HUES48 (cell line): Measurements from ENCODE around the gene CLIP1.
A peak's percentile ranks its signal among the peaks of the same experiment; 100 is the strongest.
"Not testable (repeated sequence)": the region's sequence is repeated elsewhere in the genome, so short reads cannot be mapped to it uniquely, and the experiment has no call there.

ENCODE experiments used
- H3K27ac ChIP-seq: one replicate; pipeline ENCODE4 v1.7.0; 2013; ENCODE audit warnings: low read depth, low read length, inconsistent platforms
- H3K27me3 ChIP-seq: 2 replicates; pipeline ENCODE4 v1.6.1; 2013; ENCODE audit warnings: mild to moderate bottlenecking, low read length; ENCODE audit not compliant: control insufficient read depth, insufficient read depth
- H3K36me3 ChIP-seq: 2 replicates; pipeline ENCODE4 v1.6.1; 2013; ENCODE audit warnings: low read length; ENCODE audit not compliant: control insufficient read depth, insufficient read depth
- H3K4me1 ChIP-seq: 2 replicates; pipeline ENCODE4 v1.6.1; 2013; ENCODE audit warnings: mild to moderate bottlenecking, low read length; ENCODE audit not compliant: control insufficient read depth, insufficient read depth
- H3K4me3 ChIP-seq: 2 replicates; pipeline ENCODE4 v1.5.1; 2013; ENCODE audit warnings: mild to moderate bottlenecking, low read depth, low read length
- H3K9ac ChIP-seq: 2 replicates; pipeline ENCODE4 v1.6.1; 2013; ENCODE audit warnings: mild to moderate bottlenecking, low read depth, low read length, moderate library complexity
- H3K9me3 ChIP-seq: 2 replicates; pipeline ENCODE4 v1.6.1; 2013; ENCODE audit warnings: low read length; ENCODE audit not compliant: control insufficient read depth, insufficient read depth

The CLIP1 gene

DNA sequence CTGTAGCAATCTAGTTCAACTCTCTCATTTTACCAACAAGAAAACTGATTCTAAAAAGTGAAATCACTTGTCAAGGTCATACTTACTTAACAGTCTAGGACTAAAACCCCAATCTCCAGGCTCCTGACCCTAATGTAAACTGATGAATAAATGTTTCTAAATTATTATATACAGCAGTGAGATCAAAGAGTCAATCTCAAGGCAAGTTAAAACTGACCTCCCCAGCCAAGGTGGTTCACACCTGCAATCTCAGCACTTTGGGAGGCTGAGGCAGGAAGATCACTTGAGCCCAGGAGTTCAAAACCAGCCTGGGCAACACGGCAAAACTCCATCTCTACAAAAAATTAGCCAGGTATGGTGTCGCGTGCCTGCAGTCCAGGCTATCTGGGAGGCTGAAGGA lies 15.3 kb downstream of the CLIP1 start:
- no peaks in the 10 kb centered on the region for H3K9me3 ChIP-seq
- H3K36me3 ChIP-seq, result no peaks in the 10 kb centered on the region
- no peaks in the 10 kb centered on the region for H3K4me1 ChIP-seq
- H3K9ac ChIP-seq, result no peak overlapping the region
- no peak overlapping the region for H3K27ac ChIP-seq
- H3K27me3 ChIP-seq, result no peaks in the 10 kb centered on the region
- H3K4me3 ChIP-seq, result no peak overlapping the region

DNA sequence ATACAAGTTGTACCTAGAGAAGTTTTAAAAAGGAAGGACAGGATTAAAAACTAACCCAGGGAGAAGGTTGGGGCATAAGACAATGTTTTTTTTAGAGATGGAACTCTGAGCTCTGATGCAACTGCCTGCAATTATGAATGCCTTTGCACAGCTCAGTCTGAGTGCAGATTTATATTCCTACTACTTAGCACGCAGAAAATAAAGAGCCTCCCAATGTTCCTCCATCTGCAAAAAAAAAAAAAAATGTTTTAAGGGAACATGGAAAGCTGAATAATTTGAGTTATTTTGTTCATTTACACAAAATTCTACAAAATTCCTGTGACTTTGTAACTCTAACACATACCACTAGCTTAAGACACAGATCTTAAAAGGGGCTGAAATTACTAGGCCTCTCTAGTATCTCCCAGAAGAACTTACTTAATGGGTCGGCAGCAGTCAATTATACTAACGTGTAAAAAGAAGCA lies 15.7 kb downstream of the CLIP1 start:
- Histone ChIP-seq H3K36me3 (no peaks in the 10 kb centered on the region), H3K27me3 (no peaks in the 10 kb centered on the region), H3K9me3 (no peaks in the 10 kb centered on the region), H3K9ac (no peak overlapping the region), H3K4me3 (no peak overlapping the region), H3K27ac (no peak overlapping the region), H3K4me1 (no peaks in the 10 kb centered on the region)

GRCh38 chr12:122403831-122404230 lies 18.6 kb downstream of the CLIP1 start:
- no peak overlapping the region for H3K9ac ChIP-seq
- H3K4me1 ChIP-seq, result peaks cover 15% of the 10 kb centered on the region
- H3K4me3 ChIP-seq, result no peak overlapping the region
- no peak overlapping the region for H3K27ac ChIP-seq
- H3K9me3 ChIP-seq, result no peaks in the 10 kb centered on the region
- no peaks in the 10 kb centered on the region for H3K27me3 ChIP-seq
- H3K36me3 ChIP-seq, result no peaks in the 10 kb centered on the region

DNA sequence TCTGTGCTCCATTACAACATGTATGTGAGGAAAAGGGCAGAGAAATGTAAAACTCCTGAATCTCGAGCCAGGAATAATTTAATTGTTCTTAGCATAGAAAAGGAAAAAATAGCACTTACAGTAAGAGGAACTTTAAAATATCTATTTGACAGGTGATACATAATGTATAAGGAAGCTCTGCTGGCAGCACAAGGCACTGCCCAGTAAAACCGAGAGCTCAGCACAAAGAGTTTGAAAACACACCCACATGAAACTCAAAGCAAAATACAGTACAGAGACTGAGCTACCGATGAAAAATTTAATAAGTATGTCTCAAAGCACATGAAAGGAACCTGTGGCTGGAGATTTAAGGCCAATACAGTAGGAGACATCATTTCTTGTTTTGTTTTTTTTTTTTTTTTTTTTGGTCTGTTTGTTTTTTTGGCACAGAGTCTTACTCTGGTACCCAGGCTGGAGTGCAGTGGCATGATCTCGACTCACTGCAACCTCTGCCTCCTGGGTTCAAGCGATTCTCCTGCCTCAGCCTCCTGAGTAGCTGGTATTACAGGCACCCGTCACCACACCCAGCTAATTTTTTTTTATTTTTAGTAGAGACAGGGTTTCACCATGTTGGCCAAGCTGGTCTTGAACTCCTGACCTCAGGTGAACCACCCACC lies 19.2 kb downstream of the CLIP1 start:
- no peak overlapping the region for H3K4me3 ChIP-seq
- no peaks in the 10 kb centered on the region for H3K27me3 ChIP-seq
- no peak overlapping the region for H3K27ac ChIP-seq
- peaks cover 15% of the 10 kb centered on the region for H3K4me1 ChIP-seq
- H3K9me3 ChIP-seq, result no peaks in the 10 kb centered on the region
- no peaks in the 10 kb centered on the region for H3K36me3 ChIP-seq
- H3K9ac ChIP-seq, result no peak overlapping the region

- Histone ChIP-seq H3K4me3 (no peak overlapping the region), H3K9ac (no peak overlapping the region), H3K36me3 (no peaks in the 10 kb centered on the region), H3K27ac (no peak overlapping the region), H3K9me3 (no peaks in the 10 kb centered on the region), H3K4me1 (peaks cover 15% of the 10 kb centered on the region), H3K27me3 (no peaks in the 10 kb centered on the region)
Measured at GRCh38 chr12:122402264-122402663, 20.2 kb downstream of the CLIP1 start.

DNA sequence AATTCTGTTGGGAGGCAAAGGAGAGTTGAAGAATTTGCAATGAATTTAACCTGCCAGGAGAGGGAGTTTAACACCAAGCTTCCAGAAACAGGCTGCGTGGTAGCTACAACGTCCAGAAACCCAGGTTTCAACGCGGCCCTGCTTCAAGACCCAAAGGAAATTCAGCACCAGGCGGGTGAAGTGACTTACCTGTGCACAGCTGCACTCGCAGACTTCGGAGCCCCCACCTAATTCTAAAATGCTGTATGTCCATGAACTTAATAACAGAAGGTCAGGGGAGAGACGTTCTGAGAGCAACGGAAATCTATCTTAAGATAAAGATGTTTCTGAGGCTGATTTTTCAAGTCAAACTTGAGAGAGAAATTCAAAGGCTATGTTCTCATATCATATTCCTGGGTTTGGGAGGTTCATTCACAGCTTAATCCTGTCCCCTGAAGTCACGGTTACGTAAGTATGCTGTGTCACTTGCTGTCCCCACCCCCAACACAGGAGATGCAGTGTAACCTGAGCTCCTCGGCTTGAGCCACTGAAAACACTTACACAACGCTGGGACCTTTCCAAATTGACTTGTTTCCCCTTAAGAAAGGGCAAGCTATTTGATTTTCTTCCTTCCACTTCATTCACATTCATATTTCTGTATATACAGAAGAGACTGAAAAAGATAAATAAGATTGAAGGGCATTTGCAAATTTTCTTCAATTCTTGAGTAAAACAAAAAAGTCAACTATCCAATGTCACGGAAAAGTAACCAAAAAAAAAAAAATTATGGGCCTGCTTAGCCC lies 22.7 kb downstream of the CLIP1 start:
- Histone ChIP-seq H3K36me3 (no peaks in the 10 kb centered on the region), H3K4me1 (peaks cover 15% of the 10 kb centered on the region), H3K27ac (peak overlapping the region; percentile 93), H3K27me3 (no peaks in the 10 kb centered on the region), H3K9me3 (no peaks in the 10 kb centered on the region), H3K9ac (peak overlapping the region; percentile 27), H3K4me3 (peak overlapping the region; percentile 42)

DNA sequence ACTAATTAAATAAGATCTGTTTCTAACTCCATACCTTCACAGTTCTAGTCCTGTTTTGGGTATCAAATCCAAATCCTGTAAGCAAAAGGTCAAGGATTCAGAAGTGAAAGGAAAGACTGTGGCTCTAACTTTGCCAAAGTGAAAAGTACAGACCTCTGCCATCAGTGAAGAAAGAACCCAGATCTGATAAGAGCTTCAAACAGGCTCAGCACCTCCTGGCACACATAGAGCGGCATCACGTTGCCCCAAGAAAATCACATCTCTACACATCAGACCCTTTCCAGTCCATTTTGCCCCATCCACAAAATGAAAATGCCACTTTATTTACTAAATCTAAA lies 23.2 kb downstream of the CLIP1 start:
- H3K27me3 ChIP-seq, result no peaks in the 10 kb centered on the region
- peak overlapping the region; percentile 93 for H3K27ac ChIP-seq
- H3K36me3 ChIP-seq, result no peaks in the 10 kb centered on the region
- H3K9me3 ChIP-seq, result no peaks in the 10 kb centered on the region
- no peak overlapping the region for H3K4me3 ChIP-seq
- H3K9ac ChIP-seq, result no peak overlapping the region
- peaks cover 15% of the 10 kb centered on the region for H3K4me1 ChIP-seq

- H3K27me3 ChIP-seq, H3K27ac ChIP-seq, H3K36me3 ChIP-seq, H3K9ac ChIP-seq, H3K9me3 ChIP-seq, H3K4me3 ChIP-seq: not testable (repeated sequence)
- peaks cover 15% of the 10 kb centered on the region for H3K4me1 ChIP-seq
Measured at GRCh38 chr12:122397981-122398380, 24.5 kb downstream of the CLIP1 start.

- H3K9ac ChIP-seq, result no peak overlapping the region
Measured at GRCh38 chr12:122395319-122395718, 27.1 kb downstream of the CLIP1 start.

DNA sequence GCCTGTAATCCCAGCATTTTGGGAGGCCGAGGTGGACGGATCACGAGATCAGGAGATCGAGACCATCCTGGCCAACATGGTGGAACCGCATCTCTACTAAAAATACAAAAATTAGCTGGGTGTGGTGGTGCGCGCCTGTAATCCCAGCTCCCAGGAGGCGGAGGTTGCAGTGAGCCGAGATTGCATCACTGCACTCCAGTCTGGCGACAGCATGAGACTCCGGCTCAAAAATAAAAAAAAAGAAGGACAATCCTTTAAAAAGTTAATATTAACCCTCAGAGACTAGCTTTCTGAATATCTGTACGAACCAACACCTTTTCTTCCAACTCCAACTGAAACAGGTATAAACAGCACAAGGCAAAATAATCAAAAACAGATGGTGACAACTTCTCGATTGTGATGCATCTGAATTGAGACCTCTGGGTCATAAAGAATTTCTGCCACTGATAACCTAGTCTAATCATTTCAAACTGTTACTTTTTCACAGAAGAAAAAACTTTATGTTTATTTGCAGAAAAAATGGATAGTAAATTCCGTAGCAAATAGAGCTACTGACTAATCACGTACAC lies 27.8 kb downstream of the CLIP1 start:
- Histone ChIP-seq H3K4me1 (peaks cover 5% of the 10 kb centered on the region), H3K4me3 (no peak overlapping the region), H3K36me3 (no peaks in the 10 kb centered on the region), H3K27me3 (no peaks in the 10 kb centered on the region), H3K27ac (no peak overlapping the region), H3K9ac (no peak overlapping the region), H3K9me3 (no peaks in the 10 kb centered on the region)

More at GRCh38 chr12:122395319-122395718, 27.1 kb downstream of the CLIP1 start:
- no peaks in the 10 kb centered on the region for H3K36me3 ChIP-seq
- no peak overlapping the region for H3K4me3 ChIP-seq
- H3K27me3 ChIP-seq, result no peaks in the 10 kb centered on the region
- H3K9me3 ChIP-seq, result no peaks in the 10 kb centered on the region
- H3K27ac ChIP-seq, result no peak overlapping the region
- H3K4me1 ChIP-seq, result peaks cover 11% of the 10 kb centered on the region

DNA sequence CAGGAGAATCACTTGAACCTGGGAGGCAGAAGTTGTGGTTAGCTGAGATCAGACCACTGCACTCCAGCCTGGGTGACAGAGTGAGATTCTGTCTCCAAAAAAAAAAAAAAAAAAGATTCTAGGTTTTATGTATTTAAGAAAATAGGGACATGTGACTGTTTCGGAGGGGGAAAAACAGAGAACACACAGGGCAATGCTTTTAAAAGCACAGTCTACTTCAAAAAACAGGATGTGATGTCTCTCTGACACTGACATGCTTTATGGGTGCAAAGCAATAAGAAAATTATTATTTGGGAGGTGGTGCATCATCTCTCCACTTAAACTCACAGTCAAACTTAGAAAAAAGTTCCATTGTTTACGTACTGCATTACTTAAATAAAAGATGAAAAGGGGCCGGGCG lies 28.7 kb downstream of the CLIP1 start:
- Histone ChIP-seq H3K9ac (no peak overlapping the region), H3K9me3 (no peaks in the 10 kb centered on the region), H3K4me1 (no peaks in the 10 kb centered on the region), H3K27me3 (no peaks in the 10 kb centered on the region), H3K36me3 (no peaks in the 10 kb centered on the region), H3K27ac (no peak overlapping the region), H3K4me3 (no peak overlapping the region)
